Stimulated activated naive CD8-positive, alpha-beta T cell treated with anti-CD3 and anti-CD28 coated beads, Interleukin-15, Interleukin-2, amounts not matched to agents 100 ng/mL and 50 ng/mL, for 24 hours (primary cell): ENCODE results near the gene GKN1.
"Not testable (repeated sequence)": the region's sequence is repeated elsewhere in the genome, so short reads cannot be mapped to it uniquely, and the experiment has no call there.

Source experiments
- H3K27ac Mint-ChIP-seq: one replicate; pipeline ENCODE4 v1.8.0; 2021; ENCODE audit warnings: mild to moderate bottlenecking, mixed read lengths
- H3K27me3 Mint-ChIP-seq: one replicate; pipeline ENCODE4 v1.8.0; 2021; ENCODE audit warnings: mixed read lengths
- H3K36me3 Mint-ChIP-seq: one replicate; pipeline ENCODE4 v1.8.0; 2021; ENCODE audit warnings: low read depth, mixed read lengths
- H3K4me1 Mint-ChIP-seq: one replicate; pipeline ENCODE4 v1.8.0; 2021; ENCODE audit warnings: low read depth, mixed read lengths
- H3K4me3 Mint-ChIP-seq: one replicate; pipeline ENCODE4 v1.8.0; 2021; ENCODE audit warnings: mild to moderate bottlenecking, mixed read lengths
- H3K9me3 Mint-ChIP-seq: one replicate; pipeline ENCODE4 v1.8.0; 2021; ENCODE audit warnings: mixed read lengths

Gene GKN1

GRCh38 chr2:68943581-68944568, 30.6 kb upstream of the GKN1 start:
- Mint-ChIP-seq H3K4me3 (no peak overlapping the region), H3K9me3 (no peaks in the 10 kb centered on the region), H3K4me1 (no peaks in the 10 kb centered on the region), H3K36me3 (no peaks in the 10 kb centered on the region), H3K27me3 (peaks cover 45% of the 10 kb centered on the region), H3K27ac (no peak overlapping the region)

- Mint-ChIP-seq H3K36me3 (no peaks in the 10 kb centered on the region), H3K9me3 (no peaks in the 10 kb centered on the region), H3K4me3 (no peak overlapping the region), H3K27me3 (peaks cover 45% of the 10 kb centered on the region), H3K4me1 (no peaks in the 10 kb centered on the region), H3K27ac (no peak overlapping the region)
These were observed 28.3 kb upstream of the GKN1 start for GRCh38 chr2:68946117-68946516.

- H3K36me3 Mint-ChIP-seq: no peaks in the 10 kb centered on the region
- no peaks in the 10 kb centered on the region for H3K9me3 Mint-ChIP-seq
- H3K27me3 Mint-ChIP-seq: peaks cover 39% of the 10 kb centered on the region
These were observed 25.7 kb upstream of the GKN1 start for GRCh38 chr2:68948710-68949109.

GRCh38 chr2:68951899-68952298, 22.5 kb upstream of the GKN1 start:
- H3K4me3 Mint-ChIP-seq: no peak overlapping the region
- peaks cover 28% of the 10 kb centered on the region for H3K27me3 Mint-ChIP-seq
- no peak overlapping the region for H3K27ac Mint-ChIP-seq
- H3K4me1 Mint-ChIP-seq: no peaks in the 10 kb centered on the region
- peaks cover 5% of the 10 kb centered on the region for H3K9me3 Mint-ChIP-seq
- no peaks in the 10 kb centered on the region for H3K36me3 Mint-ChIP-seq

More at GRCh38 chr2:68948710-68949109, 25.7 kb upstream of the GKN1 start:
- H3K4me3 Mint-ChIP-seq: no peak overlapping the region
- no peak overlapping the region for H3K27ac Mint-ChIP-seq
- H3K4me1 Mint-ChIP-seq: no peaks in the 10 kb centered on the region

GRCh38 chr2:68952887-68953521, 21.4 kb upstream of the GKN1 start, which contains the start of gene GKN2:
GKN2 (minus strand) TSS chr2:68952893; CDS start chr2:68952861, 32 bp downstream.
- H3K36me3 Mint-ChIP-seq: no peaks in the 10 kb centered on the region
- no peaks in the 10 kb centered on the region for H3K4me1 Mint-ChIP-seq
- H3K9me3 Mint-ChIP-seq: peaks cover 5% of the 10 kb centered on the region
- no peak within 1 kb of the TSS for H3K4me3 Mint-ChIP-seq
- peaks cover 25% of the 10 kb centered on the region for H3K27me3 Mint-ChIP-seq
- no peak within 1 kb of the TSS for H3K27ac Mint-ChIP-seq

- H3K27ac Mint-ChIP-seq, H3K4me1 Mint-ChIP-seq, H3K9me3 Mint-ChIP-seq, H3K4me3 Mint-ChIP-seq, H3K36me3 Mint-ChIP-seq: not testable (repeated sequence)
- peaks cover 11% of the 10 kb centered on the region for H3K27me3 Mint-ChIP-seq
These were observed 19.0 kb upstream of the GKN1 start for GRCh38 chr2:68955432-68955831.

- Mint-ChIP-seq H3K4me3 (no peak overlapping the region), H3K27ac (no peak overlapping the region), H3K4me1 (no peaks in the 10 kb centered on the region), H3K36me3 (no peaks in the 10 kb centered on the region), H3K27me3 (peaks cover 23% of the 10 kb centered on the region), H3K9me3 (peaks cover 5% of the 10 kb centered on the region)
These were observed 15.4 kb upstream of the GKN1 start for GRCh38 chr2:68959001-68959400.

- H3K4me1 Mint-ChIP-seq: no peaks in the 10 kb centered on the region
- no peak overlapping the region for H3K4me3 Mint-ChIP-seq
- no peaks in the 10 kb centered on the region for H3K36me3 Mint-ChIP-seq
- H3K27me3 Mint-ChIP-seq: peaks cover 24% of the 10 kb centered on the region
- no peaks in the 10 kb centered on the region for H3K9me3 Mint-ChIP-seq
- H3K27ac Mint-ChIP-seq: no peak overlapping the region
These were observed 13.1 kb upstream of the GKN1 start for GRCh38 chr2:68961380-68961779.

GRCh38 chr2:68964282-68964681, 10.2 kb upstream of the GKN1 start:
- no peak overlapping the region for H3K4me3 Mint-ChIP-seq

GRCh38 chr2:68968221-68968620, 6.2 kb upstream of the GKN1 start:
- Mint-ChIP-seq H3K27ac (no peak overlapping the region), H3K27me3 (peaks cover 17% of the 10 kb centered on the region), H3K36me3 (no peaks in the 10 kb centered on the region), H3K9me3 (no peaks in the 10 kb centered on the region), H3K4me3 (no peak overlapping the region), H3K4me1 (no peaks in the 10 kb centered on the region)

More at GRCh38 chr2:68964282-68964681, 10.2 kb upstream of the GKN1 start:
- Mint-ChIP-seq H3K9me3 (no peaks in the 10 kb centered on the region), H3K27me3 (peaks cover 28% of the 10 kb centered on the region), H3K4me1 (no peaks in the 10 kb centered on the region), H3K27ac (no peak overlapping the region), H3K36me3 (no peaks in the 10 kb centered on the region)

- Mint-ChIP-seq H3K27ac (no peak overlapping the region), H3K4me3 (no peak overlapping the region), H3K4me1 (no peaks in the 10 kb centered on the region), H3K27me3 (peaks cover 17% of the 10 kb centered on the region), H3K36me3 (no peaks in the 10 kb centered on the region), H3K9me3 (no peaks in the 10 kb centered on the region)
These were observed 4.5 kb upstream of the GKN1 start for GRCh38 chr2:68969736-68970490.

- Mint-ChIP-seq H3K9me3 (no peaks in the 10 kb centered on the region), H3K27ac (no peak overlapping the region), H3K4me1 (no peaks in the 10 kb centered on the region), H3K4me3 (no peak overlapping the region), H3K36me3 (no peaks in the 10 kb centered on the region), H3K27me3 (peaks cover 22% of the 10 kb centered on the region)
These were observed 3.7 kb upstream of the GKN1 start for GRCh38 chr2:68970566-68971265.

GRCh38 chr2:68971591-68972231, 2.7 kb upstream of the GKN1 start:
- no peak overlapping the region for H3K27ac Mint-ChIP-seq
- H3K4me3 Mint-ChIP-seq: no peak overlapping the region
- no peaks in the 10 kb centered on the region for H3K4me1 Mint-ChIP-seq
- H3K9me3 Mint-ChIP-seq: no peaks in the 10 kb centered on the region
- H3K27me3 Mint-ChIP-seq: peaks cover 22% of the 10 kb centered on the region
- H3K36me3 Mint-ChIP-seq: no peaks in the 10 kb centered on the region
